Measurements from ENCODE around the gene ADCY4.
"Not testable (repeated sequence)": the region's sequence is repeated elsewhere in the genome, so short reads cannot be mapped to it uniquely, and the experiment has no call there.

Gene ADCY4

DNA sequence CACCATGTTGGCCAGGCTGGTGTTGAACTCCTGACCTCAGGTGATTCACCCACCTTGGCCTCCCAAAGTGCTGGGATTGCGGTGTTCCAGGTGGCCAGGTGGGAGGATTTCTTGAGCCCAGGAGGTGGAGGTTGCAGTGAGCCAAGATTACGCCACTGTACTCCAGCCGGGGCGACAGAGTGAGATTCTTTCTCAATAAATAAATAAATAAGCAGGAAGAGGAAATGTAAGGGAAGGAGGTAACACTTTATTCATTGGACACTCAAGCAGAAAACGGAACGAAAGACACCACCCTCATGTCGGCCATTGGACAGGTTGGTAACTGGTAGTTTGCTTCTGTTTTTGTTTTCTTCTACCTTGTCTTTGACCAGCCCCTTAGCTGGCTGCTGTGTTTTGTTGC, 20.1 kb upstream of the ADCY4 start:
- DNase-seq (ENCODE audit: low read depth, low spot score) = no peak
- TF ChIP-seq CTCF (IDR thresholded peaks at IDR 0.05; ENCODE audit: insufficient read depth, low read length, missing control alignments) = no peak
- H3K4me3 ChIP-seq (ENCODE audit: low read depth, low read length) = no peak overlapping the region
- POLR2A ChIA-PET = no interaction called here
- CTCF ChIA-PET = interaction anchor here (1.1 to 2.9 kb wide), 3 partner anchors 11 to 82 kb away, joined by 3 to 16 read pairs (median 9); no protein-coding TSS in a partner anchor

GRCh38 chr14:24354482-24354825, 19.6 kb upstream of the ADCY4 start:
- CTCF ChIA-PET = interaction anchor here (0.6 to 1.6 kb wide), 5 partner anchors 11 to 82 kb away, joined by 3 to 9 read pairs (median 4); partner anchors contain the start of gene CIDEB
- POLR2A ChIA-PET; DNase-seq (ENCODE audit: low read depth, low spot score); H3K4me3 ChIP-seq (ENCODE audit: low read depth, low read length): not testable (repeated sequence)

DNA sequence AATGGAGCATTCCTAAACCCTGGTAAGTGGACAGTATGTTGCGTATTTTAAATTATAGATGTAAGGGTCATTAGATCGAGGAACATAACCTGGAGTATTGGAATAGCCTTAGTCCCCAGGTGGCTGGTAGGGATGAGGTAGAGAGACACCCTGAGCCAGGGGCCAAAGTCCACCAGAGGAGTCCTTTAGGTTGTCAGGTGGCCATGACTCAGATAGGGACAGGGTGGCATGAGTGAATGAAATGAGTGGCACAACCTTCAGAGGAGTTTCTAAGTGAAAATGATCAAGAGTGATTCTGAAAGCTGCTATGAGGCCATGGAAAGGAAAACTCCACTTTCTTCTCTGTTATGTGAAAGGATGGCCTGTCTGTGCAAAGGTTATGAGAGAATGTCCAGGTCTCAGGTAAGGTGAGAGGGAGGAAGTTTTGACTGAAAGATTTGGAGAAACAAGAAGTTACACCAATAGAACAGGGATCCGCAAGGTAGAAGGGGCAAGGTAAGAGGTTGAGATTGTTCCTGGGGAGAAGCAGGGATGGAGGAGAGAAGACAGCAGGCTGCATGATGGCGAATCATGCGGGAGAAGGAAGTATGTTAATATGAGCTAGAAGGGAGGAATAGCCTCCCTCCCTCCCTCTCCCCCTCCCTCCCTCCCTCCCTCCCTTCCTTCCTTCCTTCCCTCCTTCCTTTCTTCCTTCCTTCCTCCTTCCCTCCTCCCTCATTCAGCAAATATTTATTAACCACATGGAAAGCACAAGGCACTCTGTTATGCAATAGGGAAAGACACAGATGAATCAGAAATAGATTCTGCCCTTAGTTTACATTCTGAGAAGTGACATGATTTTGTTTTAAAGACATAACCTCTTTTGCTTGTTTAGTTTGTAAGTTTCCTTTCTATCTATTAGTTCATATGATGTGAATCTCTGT, 18.9 kb upstream of the ADCY4 start:
- no peak for DNase-seq (ENCODE audit: low read depth, low spot score)
- H3K4me3 ChIP-seq (ENCODE audit: low read depth, low read length) = no peak overlapping the region
- POLR2A ChIA-PET = interaction anchor here (1.3 kb wide), 1 partner anchor 12 kb away, joined by 4 read pairs; no protein-coding TSS in a partner anchor
- TF ChIP-seq CTCF (IDR thresholded peaks at IDR 0.05; ENCODE audit: insufficient read depth, low read length, missing control alignments) = no peak
- CTCF ChIA-PET = interaction anchor here (0.6 to 1.6 kb wide), 5 partner anchors 12 to 83 kb away, joined by 3 to 9 read pairs (median 4); partner anchors contain the start of gene CIDEB

DNA sequence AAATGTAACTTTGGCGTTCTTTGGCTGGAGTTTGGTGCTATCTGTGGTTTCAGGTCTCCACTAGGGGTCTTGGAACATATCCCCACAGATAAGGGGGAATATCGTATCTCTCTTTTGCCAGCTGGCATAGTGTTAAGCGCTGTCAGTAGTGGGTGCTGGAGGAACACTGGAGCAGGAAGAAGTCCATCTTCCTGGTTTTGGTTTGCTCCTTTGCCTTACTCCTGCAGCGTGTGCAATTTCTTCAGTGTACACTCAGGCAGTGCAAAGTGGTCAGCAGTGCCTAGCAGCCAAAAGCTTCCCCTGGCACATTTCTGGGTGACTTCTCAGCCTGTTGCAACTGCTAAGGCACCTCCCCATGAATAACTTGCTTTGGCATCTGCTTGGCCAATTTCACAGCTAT, 16.6 kb upstream of the ADCY4 start:
- TF ChIP-seq CTCF (IDR thresholded peaks at IDR 0.05; ENCODE audit: insufficient read depth, low read length, missing control alignments) = no peak
- CTCF ChIA-PET = interaction anchor here (1.0 to 3.9 kb wide), 11 partner anchors 10 to 90 kb away, joined by 3 to 41 read pairs (median 5); partner anchors contain the start of genes ADCY4, CBLN3, KHNYN and NYNRIN
- no peak for DNase-seq (ENCODE audit: low read depth, low spot score)
- POLR2A ChIA-PET = interaction anchor here (1.1 to 1.2 kb wide), 2 partner anchors 15 to 89 kb away, joined by 3 to 4 read pairs; no protein-coding TSS in a partner anchor
- no peak overlapping the region for H3K4me3 ChIP-seq (ENCODE audit: low read depth, low read length)

- H3K4me3 ChIP-seq (ENCODE audit: low read depth, low read length) = no peak overlapping the region
- DNase-seq (ENCODE audit: low read depth, low spot score) = no peak
- ChIA-PET CTCF (interaction anchor here (0.7 to 3.9 kb wide), 5 partner anchors 11 to 86 kb away, joined by 3 to 31 read pairs (median 6); partner anchors contain the start of genes CBLN3 and KHNYN), POLR2A (no interaction called here)
- no peak for TF ChIP-seq CTCF (IDR thresholded peaks at IDR 0.05; ENCODE audit: insufficient read depth, low read length, missing control alignments)
Measured at GRCh38 chr14:24349742-24350141, 14.9 kb upstream of the ADCY4 start.

- no peak for TF ChIP-seq CTCF (IDR thresholded peaks at IDR 0.05; ENCODE audit: insufficient read depth, low read length, missing control alignments)
- no peak for DNase-seq (ENCODE audit: low read depth, low spot score)
- no peak overlapping the region for H3K4me3 ChIP-seq (ENCODE audit: low read depth, low read length)
- POLR2A ChIA-PET = no interaction called here
- CTCF ChIA-PET = interaction anchor here (0.6 to 5.7 kb wide), 14 partner anchors 11 to 90 kb away, joined by 3 to 101 read pairs (median 4); partner anchors contain the start of genes ADCY4, CBLN3, CIDEB and KHNYN
Measured at GRCh38 chr14:24348186-24348585, 13.3 kb upstream of the ADCY4 start.

All from AG04449 (cell line).